Measurements from ENCODE around the gene SLC29A2.

Gene SLC29A2, protein sequence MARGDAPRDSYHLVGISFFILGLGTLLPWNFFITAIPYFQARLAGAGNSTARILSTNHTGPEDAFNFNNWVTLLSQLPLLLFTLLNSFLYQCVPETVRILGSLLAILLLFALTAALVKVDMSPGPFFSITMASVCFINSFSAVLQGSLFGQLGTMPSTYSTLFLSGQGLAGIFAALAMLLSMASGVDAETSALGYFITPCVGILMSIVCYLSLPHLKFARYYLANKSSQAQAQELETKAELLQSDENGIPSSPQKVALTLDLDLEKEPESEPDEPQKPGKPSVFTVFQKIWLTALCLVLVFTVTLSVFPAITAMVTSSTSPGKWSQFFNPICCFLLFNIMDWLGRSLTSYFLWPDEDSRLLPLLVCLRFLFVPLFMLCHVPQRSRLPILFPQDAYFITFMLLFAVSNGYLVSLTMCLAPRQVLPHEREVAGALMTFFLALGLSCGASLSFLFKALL

DNA sequence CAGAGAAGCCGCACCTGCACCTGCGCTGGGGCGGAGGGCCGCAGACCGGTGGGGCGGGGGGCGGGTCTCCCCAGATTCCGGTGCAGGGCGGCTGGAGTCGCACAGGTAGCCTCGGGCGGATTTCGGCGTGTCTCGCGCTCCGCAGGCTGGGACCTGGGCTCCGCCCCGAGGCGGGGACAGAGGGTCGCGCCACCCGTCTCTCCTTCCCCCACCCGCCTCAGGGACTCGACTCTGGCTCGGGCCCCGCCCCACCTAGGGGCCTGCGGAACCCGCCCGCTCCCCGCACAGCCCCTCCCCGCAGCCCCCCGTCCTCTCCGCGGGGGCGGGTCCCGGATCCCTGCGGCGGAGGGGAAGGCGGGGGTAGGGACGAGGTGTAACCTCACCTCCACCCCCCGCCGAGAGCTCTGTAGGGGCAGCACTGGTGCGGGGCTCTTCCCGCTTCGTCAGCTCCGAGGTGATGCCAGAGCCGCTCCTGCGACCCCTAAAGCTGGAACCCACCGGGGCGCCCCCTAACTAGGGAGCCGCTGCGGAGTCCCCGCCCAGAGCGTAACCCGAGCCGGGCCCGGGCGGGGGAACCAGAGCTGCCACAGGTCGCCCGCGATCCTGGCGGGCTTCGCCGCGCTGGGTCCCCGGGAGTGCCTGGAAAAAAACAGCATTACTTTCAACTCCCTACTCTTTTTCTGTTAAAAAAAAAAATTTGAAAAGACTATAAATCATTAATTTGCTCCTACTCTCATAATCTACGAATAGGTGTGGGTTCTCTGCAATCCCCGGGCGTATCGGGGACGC, at the start of gene SLC29A2:
Gene SLC29A2, minus strand, starts transcription at position 134 of the 789 bp plus-strand sequence. CDS start 169 bp downstream, outside the sequence.
- peak within 1 kb of the TSS; percentile 90 for H3K4me3 ChIP-seq (ENCODE audit: low read depth, low read length)
- no peak for DNase-seq (ENCODE audit: low read depth)
- TF ChIP-seq, protein P1, sequence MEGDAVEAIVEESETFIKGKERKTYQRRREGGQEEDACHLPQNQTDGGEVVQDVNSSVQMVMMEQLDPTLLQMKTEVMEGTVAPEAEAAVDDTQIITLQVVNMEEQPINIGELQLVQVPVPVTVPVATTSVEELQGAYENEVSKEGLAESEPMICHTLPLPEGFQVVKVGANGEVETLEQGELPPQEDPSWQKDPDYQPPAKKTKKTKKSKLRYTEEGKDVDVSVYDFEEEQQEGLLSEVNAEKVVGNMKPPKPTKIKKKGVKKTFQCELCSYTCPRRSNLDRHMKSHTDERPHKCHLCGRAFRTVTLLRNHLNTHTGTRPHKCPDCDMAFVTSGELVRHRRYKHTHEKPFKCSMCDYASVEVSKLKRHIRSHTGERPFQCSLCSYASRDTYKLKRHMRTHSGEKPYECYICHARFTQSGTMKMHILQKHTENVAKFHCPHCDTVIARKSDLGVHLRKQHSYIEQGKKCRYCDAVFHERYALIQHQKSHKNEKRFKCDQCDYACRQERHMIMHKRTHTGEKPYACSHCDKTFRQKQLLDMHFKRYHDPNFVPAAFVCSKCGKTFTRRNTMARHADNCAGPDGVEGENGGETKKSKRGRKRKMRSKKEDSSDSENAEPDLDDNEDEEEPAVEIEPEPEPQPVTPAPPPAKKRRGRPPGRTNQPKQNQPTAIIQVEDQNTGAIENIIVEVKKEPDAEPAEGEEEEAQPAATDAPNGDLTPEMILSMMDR (IDR thresholded peaks at IDR 0.05; ENCODE audit: control insufficient read depth, extremely low read depth, insufficient read depth), result no peak

DNA sequence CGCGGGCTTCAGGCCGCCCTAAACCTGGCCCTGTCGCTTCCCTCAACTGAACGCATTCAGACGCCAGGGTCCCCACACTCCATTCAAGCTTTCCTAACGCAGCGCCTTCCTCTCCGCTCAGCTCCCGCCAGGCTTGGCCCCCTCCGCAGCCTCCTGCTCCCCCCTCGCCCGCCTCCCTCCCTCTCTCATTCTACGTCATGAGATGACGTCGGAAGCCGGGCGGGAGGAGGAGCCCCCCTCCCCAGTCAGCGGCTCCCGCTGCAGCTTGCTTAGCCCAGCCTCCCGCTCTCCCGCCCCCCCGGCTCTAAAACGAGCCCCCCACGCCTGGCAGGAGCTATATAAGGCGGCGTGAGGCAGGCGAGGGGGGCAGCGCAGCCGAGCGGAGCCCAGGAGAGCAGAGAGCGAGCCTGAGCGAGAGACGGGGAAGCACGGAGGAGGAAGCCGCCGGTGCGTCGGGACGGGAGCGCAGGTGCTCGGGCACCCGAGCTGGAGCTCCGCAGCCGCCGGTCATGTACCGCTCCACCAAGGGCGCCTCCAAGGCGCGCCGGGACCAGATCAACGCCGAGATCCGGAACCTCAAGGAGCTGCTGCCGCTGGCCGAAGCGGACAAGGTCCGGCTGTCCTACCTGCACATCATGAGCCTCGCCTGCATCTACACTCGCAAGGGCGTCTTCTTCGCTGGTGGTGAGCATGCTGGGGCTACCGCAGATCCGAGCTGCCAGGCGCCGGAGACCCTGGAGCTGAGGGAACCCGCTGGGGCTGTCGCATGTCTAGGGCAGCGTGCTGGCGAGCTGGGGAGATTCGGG, 49.3 kb upstream of the SLC29A2 start, which contains the start of gene NPAS4:
Gene NPAS4, plus strand, starts transcription at position 365 of the 806 bp plus-strand sequence. Its CDS starts 145 bp downstream, at position 510.
- TF ChIP-seq, protein P1 (IDR thresholded peaks at IDR 0.05; ENCODE audit: control insufficient read depth, extremely low read depth, insufficient read depth), result no peak
- no peak within 1 kb of the TSS for H3K4me3 ChIP-seq (ENCODE audit: low read depth, low read length)
- DNase-seq (ENCODE audit: low read depth), result no peak

DNA sequence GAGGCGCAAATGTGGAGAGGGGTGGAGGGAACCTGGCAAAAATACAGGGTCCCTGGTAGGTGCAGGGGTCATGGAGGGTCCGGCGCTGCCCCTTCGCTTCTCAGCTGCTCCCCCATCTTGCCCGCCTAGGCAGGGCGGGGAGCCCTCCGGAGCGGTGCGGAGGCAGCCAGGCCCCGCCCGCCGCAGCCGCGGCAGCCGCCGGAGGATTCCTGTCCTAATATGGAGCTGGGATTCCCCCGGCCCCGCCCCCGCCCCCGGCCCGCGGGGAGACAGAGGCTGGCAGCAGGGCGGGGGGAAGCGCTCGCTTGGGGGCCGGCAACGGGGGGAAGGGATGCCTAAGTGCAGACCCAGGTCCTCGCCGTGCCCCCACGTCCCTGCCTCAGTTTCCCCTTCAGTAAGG, 48.3 kb upstream of the SLC29A2 start:
- H3K4me3 ChIP-seq (ENCODE audit: low read depth, low read length), result no peak overlapping the region
- TF ChIP-seq, protein P1 (IDR thresholded peaks at IDR 0.05; ENCODE audit: control insufficient read depth, extremely low read depth, insufficient read depth), result no peak
- no peak for DNase-seq (ENCODE audit: low read depth)

DNA sequence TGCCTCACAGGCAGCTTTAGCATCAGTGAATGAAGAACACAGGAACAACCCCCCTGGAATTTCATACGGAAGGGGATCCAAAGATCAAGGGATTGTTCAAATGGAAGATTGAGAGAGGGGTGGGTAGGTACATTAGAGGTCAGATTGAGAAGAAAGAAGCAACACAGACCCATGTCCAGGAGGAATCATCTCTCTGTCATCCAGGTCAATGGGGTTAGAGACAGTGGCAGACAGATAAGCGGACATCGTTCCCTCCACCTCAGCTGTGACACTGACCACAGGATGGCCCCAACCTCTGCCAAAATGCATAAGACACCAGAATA, 47.4 kb upstream of the SLC29A2 start:
- H3K4me3 ChIP-seq (ENCODE audit: low read depth, low read length), result no peak overlapping the region
- TF ChIP-seq, protein P1 (IDR thresholded peaks at IDR 0.05; ENCODE audit: control insufficient read depth, extremely low read depth, insufficient read depth), result no peak
- no peak for DNase-seq (ENCODE audit: low read depth)

DNA sequence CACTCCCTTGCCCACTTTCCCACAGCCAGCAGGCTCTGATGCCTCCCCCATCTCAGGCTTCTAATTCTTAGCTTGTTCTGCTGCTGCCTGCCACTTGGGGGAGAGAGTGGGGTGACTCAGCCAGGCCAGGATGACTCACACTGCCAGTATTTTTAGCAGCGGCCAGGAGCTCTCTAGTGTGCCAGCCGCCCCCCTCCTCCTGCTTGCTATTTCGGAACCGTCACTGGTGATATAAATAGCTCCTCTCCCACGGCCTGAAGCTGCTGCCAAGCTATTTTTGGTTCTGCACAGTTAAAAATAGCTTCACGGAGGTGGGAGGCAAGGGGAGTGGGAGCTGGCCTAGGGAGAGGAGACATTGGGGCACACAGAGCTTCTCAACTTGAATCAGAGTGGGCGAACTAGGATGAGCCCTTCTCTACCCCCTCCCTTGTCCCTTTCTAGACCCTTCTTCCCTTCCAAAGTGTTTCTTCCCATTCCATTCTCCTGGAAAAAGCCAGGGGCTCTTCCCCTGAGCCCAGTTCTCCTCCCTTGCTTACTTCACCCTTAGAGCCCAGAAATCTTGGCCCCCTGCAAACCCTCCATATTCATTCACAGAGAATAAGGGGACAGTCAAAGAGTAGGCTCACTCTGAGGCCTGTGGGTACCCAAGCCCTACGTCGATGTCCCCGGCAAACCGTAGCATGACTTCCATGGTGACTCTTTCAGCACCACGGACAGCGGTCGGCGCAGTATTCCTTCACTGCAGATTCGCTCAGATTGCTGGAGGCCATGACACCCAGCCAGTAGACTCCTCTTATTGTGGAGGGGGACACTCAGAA, 46.8 kb upstream of the SLC29A2 start:
- TF ChIP-seq, protein P1 (IDR thresholded peaks at IDR 0.05; ENCODE audit: control insufficient read depth, extremely low read depth, insufficient read depth), result no peak
- peak; percentile 13 for DNase-seq (ENCODE audit: low read depth)
- H3K4me3 ChIP-seq (ENCODE audit: low read depth, low read length), result no peak overlapping the region

DNA sequence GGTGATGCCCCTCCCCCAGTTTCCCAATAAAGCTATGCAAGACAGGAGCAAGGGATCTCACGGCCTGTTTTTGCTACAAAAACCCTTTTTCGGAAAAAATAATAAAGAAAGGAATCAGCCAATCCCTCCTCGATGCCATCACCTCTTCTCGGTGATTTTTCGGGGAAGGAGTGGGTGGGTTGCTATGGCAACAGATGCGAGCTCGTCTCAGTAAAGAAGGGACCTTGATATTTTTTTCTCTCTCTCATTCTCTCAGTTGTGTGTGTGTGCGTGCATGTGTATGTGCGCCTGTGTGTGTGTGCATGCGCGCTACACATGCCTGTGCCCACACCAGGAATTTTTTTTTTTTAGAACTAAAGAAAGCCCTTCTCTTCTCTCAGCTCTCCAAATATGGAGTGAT, 45.4 kb upstream of the SLC29A2 start:
- TF ChIP-seq, protein P1 (IDR thresholded peaks at IDR 0.05; ENCODE audit: control insufficient read depth, extremely low read depth, insufficient read depth), result no peak
- DNase-seq (ENCODE audit: low read depth), result no peak
- H3K4me3 ChIP-seq (ENCODE audit: low read depth, low read length), result no peak overlapping the region

Measured in LNCaP clone FGC (cell line).